Hematopoietic multipotent progenitor cell treated with erythropoietin and hydrocortisone succinate and interleukin-3 and kit ligand, for 8 days (in vitro differentiated cells): ENCODE data around the gene VEPH1.

Experiments used
- DNase-seq: peaks from one replicate; pipeline ENCODE4 v3.0.0-alpha.2; 2015

Gene VEPH1

GRCh38 chr3:157522648-157523047 is 19.4 kb upstream of the VEPH1 start:
- no peak for DNase-seq

DNA sequence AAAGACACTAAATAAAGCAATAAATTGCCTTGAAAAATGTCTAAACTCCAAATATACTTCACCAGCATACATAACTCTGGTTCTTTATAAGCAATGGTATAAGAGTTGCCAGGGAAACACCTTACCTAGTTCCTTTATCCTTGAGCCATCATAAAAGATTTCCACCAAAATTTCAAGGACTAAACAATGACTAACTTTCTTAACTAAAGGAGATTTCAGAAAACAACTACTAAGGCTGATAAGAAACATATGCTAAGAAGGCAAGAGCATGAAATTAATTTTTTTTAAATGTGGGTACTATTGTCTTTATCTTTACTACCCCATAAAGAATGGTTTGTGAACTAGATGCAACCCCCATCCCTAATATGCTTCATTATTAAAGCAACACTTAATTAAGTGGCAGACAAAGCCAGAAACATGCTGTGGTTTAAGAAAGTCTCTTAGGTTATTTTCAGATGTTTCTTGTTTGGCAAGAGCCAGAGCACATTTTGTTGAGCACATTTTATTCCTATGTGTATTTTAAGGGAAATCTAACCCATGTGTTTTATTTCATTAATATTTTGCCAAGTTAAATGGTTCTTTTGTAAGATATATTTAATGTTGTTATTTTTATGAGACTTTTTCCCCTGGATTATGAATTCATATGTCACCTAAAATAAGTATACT is 17.4 kb upstream of the VEPH1 start:
- DNase-seq = no peak

DNA sequence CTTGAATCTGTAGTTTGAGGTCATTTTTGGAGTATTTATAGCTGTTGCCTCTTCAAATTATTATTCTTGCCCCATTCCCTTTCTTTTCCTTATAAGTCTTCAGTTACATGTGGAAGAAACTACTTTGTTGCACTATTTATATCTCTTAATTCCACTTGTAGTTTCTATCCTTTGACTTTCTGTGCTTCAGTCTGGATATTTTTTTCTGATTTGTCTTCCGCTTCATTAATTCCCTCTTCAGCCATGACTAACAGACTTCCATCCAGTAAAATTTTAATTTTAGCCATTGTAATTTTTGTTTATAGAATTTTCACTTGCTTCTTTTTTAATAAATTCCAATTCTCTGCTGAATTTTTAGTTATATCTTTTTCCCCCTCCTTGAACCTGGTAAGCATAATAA is 15.7 kb upstream of the VEPH1 start:
- no peak for DNase-seq

GRCh38 chr3:157516928-157517327 is 13.7 kb upstream of the VEPH1 start:
- no peak for DNase-seq

DNA sequence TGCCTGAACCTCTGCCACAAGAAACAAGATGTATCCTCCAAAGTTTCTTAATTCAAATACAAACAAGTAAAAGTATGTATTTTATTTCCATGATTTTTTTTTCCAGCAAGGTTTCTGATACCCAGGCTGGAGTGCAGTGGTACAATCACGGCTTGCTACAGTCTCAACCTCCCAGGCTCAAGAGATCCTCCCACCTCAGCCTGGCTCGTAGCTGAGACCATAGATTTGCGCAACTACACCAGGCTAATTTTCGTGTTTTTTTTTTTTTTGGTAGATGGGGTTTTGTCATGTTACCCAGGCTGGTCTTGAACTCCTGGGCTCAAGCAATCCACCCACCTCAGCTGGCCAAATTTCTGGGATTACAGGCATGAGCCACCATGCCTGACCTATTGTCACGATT is 12.2 kb upstream of the VEPH1 start:
- DNase-seq = no peak

DNA sequence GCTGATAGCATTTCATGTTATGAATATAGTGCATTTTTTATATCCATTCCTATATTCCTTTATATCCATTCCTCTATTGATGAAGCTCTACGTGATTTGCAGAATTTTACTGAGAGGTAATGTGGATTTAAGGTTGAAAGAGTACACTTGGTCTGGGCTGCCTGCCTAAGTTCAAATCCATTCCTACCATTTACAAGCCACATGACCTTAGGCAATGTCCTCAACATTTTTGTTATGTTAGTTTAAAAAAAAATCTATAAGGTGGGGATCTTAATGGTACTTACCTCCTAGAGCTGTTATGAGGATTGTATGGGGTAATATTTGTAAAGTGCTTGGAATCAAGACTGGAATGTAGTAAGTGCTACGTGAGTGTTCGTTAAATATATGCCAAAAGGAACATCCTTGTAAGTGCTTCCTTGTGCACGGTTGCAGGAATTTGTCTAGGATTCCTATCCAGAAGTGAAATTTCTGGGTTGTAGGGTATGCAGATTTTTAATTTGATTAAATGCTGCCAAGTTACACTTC is 11.2 kb upstream of the VEPH1 start:
- DNase-seq = no peak

DNA sequence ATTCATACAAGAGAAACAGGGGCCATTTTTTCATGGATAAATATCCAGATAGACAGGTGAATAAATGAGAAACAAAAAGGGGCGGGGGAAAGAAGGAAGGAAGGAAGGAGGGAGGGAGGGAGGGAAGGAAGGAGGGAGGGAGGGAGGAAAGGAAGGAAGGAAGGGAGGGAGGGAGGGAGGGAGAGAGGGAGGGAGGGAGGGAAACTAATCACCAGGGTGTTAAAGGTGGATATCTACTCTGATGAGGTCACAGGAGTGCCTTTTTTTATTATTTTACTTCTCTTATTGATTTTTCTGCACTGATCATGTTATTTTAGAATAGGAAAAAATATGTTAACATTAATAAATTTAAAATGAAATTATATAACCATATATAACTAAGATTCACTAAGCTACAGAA is 10.4 kb upstream of the VEPH1 start:
- DNase-seq = no peak

- no peak for DNase-seq
Observed at GRCh38 chr3:157512534-157512933, 9.3 kb upstream of the VEPH1 start.

DNA sequence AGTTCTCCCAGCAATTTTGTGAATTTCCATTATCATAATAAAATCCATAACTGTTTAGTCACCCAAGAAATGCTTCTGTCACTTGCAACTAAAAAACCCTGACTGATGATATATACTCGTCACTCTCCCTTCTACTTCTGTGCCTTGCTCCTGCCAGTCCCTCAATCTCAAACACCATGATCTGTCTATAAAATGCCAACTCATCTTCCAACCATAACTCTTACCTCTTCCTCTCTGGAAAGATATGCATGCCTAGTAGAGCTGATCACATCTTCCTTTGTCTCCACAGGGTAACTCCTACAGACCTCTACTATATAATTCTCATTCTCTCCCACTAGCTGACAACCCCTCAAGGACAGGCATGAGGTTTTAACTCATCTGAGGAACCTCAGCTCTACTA is 5.2 kb upstream of the VEPH1 start:
- DNase-seq = no peak

GRCh38 chr3:157501863-157502262 is 1.4 kb downstream of the VEPH1 start:
- no peak for DNase-seq

DNA sequence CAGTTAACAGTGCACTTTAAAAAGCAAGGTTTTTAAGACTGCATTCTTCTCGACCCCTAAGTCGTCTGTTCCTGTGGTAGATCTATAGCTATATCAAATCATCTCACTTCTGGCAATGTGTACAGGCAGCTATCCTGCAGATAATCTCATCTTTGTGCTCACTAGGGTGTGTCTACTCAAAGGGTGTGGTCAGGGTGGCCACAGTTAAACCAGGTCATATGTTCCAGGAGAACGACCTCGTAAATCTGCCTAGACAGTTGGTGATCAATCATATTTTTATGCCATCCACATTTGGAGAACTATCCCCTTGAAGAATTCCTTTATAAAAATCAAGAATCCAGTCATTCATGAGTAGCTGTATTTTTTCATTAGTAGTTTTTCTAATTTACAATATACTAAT is 3.0 kb downstream of the VEPH1 start:
- no peak for DNase-seq

DNA sequence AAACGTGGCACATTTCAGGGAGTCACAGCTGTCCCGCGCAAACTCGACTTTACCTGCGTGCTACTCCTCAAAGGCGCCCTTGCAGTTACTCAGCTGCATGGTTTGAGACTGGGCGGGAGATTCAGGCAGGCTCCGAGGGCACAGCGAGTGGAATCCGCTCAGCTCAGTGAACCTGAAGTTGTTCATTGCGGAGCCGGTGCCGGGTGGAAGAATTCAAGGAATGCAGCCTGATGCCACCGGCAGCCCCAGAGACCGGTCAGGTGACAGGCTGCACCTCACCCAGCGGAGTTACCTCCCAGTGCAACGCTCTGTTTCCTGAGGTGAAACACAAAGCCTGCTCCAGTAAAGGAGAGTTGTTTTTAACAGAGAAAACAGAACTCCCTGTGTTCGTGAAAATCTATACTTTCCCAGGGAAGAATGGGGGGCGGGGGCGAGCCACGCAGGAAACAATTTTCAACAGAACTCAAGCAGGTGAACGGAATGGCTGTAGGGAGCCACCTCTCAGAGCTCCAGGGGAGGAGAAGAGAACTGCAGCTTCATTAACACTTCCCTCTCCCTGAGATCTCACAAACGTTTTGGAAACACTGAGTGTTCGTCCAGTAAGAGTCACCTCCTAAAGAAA is 3.8 kb downstream of the VEPH1 start:
- DNase-seq = no peak

GRCh38 chr3:157498371-157498770 is 4.8 kb downstream of the VEPH1 start:
- DNase-seq = no peak

DNA sequence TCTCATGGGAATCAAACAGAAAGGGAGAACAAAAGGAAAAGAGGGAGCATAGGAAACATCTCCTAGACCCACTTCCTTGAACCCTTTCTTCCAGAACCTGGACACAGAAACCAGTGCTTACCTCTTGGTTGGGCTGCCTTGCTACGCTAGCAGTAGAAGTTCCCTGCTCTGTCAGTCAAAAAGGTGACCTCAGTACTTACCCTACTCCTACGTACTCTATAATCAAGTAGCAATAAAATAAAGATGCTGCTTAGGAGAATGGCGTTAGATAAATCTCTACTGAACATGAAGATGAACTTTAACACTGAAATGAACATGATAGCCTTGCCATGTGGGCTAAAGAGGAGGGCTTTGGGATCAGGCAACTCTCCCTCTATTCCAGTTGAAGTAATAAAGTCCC is 7.4 kb downstream of the VEPH1 start:
- DNase-seq = no peak

DNA sequence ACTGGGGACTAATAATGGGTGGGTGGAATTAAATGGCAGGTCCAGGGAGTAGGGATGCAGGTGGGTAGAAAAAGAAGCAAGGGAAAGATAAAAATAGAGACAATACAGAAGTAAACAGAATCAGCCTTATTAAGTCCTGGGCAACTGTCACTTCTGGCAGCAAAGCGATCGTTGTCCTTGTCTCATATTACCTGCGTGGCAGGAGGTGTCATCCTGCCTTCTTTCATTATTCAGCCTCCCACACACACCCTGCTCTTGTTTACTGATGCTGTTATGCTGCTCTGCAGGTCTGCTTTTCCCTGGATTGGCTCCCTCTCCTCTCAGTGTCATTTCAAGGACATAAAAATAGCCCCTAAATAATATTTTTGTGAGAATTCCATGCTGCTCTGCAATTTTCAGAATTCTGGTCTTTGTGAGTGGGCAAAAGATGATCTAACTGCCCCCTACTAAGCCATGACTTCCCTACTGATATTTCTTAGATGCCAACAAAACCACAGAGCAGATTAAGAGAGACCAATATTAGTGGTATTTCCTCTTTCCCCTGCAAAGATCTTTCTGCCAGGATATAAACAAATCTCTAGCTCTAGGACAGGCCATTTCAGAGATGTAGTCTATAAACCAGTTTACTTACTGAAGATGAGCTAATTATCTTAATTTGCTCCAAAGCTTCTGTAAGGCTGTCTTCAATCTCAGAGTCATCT is 8.5 kb downstream of the VEPH1 start:
- DNase-seq = no peak

DNA sequence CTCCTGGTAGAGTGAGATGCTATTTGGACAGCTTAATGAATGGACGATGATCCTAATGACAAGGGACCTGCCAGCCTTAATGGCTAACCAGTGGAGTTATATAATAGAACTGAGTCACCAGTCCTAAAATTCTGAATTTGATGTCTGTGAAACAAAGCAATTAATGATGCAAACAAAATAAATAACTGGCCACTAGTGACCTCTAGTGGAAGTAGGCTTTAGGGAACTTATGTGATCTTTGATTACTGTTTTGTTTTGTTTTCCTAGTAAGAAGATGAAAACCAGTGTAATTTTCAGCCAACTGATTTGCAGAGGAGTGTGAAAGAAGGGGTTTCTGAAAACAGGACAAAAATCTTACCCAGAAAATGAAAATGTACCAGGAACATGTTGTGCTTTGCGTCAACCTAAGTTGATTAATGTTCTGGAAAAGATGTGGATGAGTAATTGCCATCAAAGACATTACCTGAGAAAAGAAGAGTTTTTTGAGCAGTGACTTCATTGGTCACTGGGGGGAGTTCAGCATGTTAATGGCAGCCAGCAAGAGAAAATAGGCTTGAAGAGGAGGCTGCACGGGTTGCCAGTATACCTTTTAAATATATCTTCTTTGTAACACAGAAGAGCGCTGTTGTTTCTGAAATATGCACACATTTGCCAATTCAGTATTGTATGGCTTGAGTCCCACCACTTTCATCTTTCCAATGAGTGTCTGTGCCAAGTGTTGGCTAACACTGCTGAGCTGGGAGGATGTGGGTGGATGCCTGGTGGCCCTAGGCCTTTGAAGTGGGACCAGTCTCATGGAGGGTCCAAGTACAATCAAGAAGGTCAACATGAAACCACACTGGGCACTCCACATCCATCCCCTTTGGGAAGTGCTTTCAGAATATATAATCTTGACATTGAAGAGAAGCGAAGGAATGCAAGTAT is 9.3 kb downstream of the VEPH1 start:
- peak; percentile 50 for DNase-seq

- DNase-seq = no peak
Observed at GRCh38 chr3:157491136-157491535, 12.1 kb downstream of the VEPH1 start.

- DNase-seq = no peak
Observed at GRCh38 chr3:157488144-157488543, 15.1 kb downstream of the VEPH1 start.

DNA sequence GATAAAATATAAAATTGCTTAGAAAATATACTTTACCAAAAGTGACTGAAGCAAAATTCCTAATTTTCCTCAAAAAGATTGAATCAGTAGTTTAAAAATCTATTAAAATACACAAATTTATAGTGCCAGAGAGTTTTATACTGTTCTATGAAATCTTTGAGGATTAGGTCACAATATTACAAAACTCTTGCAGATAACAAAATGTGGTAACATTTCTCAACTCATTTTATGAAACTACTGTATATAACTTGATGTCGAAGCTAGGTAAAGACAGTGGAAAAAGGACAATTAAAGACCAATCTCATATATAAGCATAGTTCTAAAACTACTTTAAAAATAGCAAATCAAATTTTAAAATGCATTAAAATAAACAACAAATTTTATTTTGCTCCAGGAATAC is 15.9 kb downstream of the VEPH1 start:
- no peak for DNase-seq

DNA sequence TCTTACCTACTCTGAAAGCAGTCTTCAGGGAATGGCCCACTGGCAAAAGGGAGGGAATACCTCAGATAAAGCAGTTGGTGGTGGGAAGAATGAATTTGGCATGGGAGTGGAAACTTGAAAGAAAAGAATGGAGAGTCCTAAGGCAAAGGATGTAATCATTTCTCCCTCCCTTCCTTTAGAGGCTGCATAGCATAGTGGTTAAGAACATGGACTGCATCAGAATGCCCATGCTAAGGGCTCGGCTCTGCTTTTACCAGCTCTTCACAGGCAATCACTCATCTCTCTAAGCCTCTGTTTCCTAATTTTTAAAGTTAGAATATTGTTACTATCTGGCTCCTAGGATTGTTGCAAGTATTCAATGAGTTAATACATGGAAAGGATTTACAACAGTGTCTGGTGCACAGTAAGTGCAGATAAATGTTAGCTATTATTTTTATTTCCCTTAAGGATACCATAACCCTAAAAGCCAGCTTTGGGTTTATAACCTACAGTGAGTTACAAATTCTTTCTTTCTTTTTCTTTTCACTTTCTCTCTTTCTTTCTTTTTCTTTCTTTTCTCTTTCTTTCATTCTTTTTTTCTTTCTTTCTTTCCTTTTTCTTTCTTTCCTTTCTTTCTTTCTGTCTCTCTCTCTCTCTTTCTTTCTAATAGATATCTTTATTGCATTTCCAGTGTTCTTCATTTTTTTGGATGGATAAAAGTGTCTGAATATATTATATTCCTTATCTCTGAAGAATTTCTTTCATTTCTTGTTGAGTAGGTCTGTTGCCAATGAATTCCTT is 23.6 kb downstream of the VEPH1 start:
- no peak for DNase-seq

GRCh38 chr3:157477441-157477840 is 25.8 kb downstream of the VEPH1 start:
- DNase-seq = no peak

DNA sequence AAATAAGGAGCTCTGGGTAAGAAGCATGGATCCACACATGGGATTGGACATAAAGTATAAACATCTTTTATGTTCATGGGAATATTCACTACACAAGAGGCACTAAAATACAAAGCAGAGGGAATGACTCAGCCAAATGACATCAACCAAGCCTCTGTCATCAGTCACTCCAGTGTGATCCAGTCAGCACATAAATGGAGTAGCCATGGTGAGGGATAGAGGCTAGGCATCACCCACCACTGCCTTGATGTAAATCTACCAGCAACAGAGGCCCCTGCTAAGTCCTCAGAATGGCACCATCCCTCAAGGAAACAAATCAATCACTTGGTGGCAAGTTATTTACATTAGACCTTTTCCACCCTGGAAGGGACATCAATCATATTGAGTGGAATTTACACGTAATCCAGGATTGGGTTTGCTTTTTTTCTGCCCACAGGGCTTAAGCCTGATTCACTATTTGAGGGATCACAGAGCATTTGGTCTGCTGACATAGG is 27.2 kb downstream of the VEPH1 start:
- no peak for DNase-seq
